OCI-LY1 (cell line): ENCODE results near the gene SWAP70.

Source experiments
- CTCF ChIP-seq: fragments of 200-600 bp; sonication (generic), shearing (Covaris generic); IDR thresholded peaks from 2 replicates; pipeline ENCODE4 v1.5.1; 2017; ENCODE audit warnings: mild to moderate bottlenecking, antibody characterized with exemption, low read length, moderate library complexity, mixed read lengths
- EZH2 ChIP-seq: fragments of 200-600 bp; sonication (generic), shearing (Covaris generic); IDR thresholded peaks from 2 replicates; pipeline ENCODE4 v1.8.0; 2017; ENCODE audit warnings: borderline replicate concordance, mixed run types, mild to moderate bottlenecking, antibody characterized with exemption, low read length, moderate library complexity, mixed read lengths

DNA sequence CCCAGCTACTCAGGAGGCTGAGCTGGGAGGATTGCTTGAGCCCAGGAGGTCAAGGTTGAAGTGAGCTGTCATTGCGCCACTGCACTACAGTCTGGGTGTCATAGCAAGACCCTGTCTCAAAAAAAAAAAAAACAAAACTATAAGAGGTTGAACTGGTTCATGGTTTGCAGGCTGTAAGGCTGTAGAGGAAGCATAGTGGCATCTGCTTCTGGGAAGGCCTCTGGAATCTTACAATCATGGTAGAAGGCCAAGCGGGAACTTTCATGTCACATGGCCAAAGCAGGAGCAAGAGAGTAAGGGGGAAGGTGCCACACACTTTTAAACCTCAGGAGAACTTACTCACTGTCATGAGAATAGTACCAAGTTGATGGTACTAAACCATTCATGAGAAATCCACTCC, 109.6 kb downstream of the SWAP70 start:
- TF ChIP-seq CTCF (no peak), EZH2 (no peak)
